Lower lobe of right lung (tissue), 2 donors: ENCODE data around the gene ARL16. TPM values are rescaled to one million over a fixed set of nuclear protein-coding genes. Genes with fewer than 3 reads are reported as not detected.
A peak's percentile ranks its signal among the peaks of the same experiment; 100 is the strongest.

ENCODE experiments used
- ATAC-seq, 2 donors: fragments of 200-7000 bp; cut with Tn5 transposase; one replicate each; pipeline ENCODE4 v1.9.1; 2020 to 2022; ENCODE audit warnings: mild to moderate bottlenecking in 2 of 2, moderate library complexity in 2 of 2
- DNase-seq: peaks from one replicate; pipeline ENCODE4 v3.0.0-alpha.2; 2020
- H3K27ac ChIP-seq: fragments of 200-600 bp; one replicate; pipeline ENCODE4 v1.8.0; 2022
- H3K27me3 ChIP-seq: fragments of 200-600 bp; one replicate; pipeline ENCODE4 v1.8.0; 2022; ENCODE audit warnings: low read depth
- H3K36me3 ChIP-seq: fragments of 200-600 bp; one replicate; pipeline ENCODE4 v1.8.0; 2022; ENCODE audit warnings: mild to moderate bottlenecking
- H3K4me1 ChIP-seq: fragments of 200-600 bp; one replicate; pipeline ENCODE4 v1.8.0; 2022
- H3K4me3 ChIP-seq: fragments of 200-600 bp; one replicate; pipeline ENCODE4 v1.8.0; 2022; ENCODE audit warnings: mild to moderate bottlenecking
- H3K9me3 ChIP-seq: fragments of 200-600 bp; one replicate; pipeline ENCODE4 v1.8.0; 2022
- CTCF ChIP-seq: fragments of 200-600 bp; IDR thresholded peaks from one replicate; pipeline ENCODE4 v1.8.0; 2022; ENCODE audit warnings: antibody characterized with exemption, mild to moderate bottlenecking
- intact Hi-C: fragments of 100-400 bp; cut with DNase I; formaldehyde crosslinking; loops from one replicate; pipeline ENCODE4 v1.11.0; 2022
- total RNA-seq: library from RNA; stranded (reverse); fragmentation: NEBNext Ultra II Directional; extraction: Animal tissue kit (Norgen Biotek cat#: 25700); gene quantifications from one replicate; pipeline ENCODE4 v1.2.1, GENCODE V29; 2021
- donor health status: DM: no; HTN: yes; CAD: no; lungs with severe emphysema.

ARL16 gene
- total RNA-seq, 1 donor from 2014 or later, result 19.0 TPM

- no peak overlapping the region for H3K4me3 ChIP-seq
- intact Hi-C loops, result no loop called here
- DNase-seq, result no peak
- TF ChIP-seq CTCF, result no peak
- no peak for ATAC-seq
- H3K27ac ChIP-seq, result no peak overlapping the region
- H3K4me1 ChIP-seq, result peaks cover 18% of the 10 kb centered on the region
- no peaks in the 10 kb centered on the region for H3K27me3 ChIP-seq
- H3K9me3 ChIP-seq, result no peaks in the 10 kb centered on the region
- H3K36me3 ChIP-seq, result no peaks in the 10 kb centered on the region
Measured at GRCh38 chr17:81717049-81717765, 33.6 kb upstream of the ARL16 start.

GRCh38 chr17:81716674-81716996, 33.0 kb upstream of the ARL16 start:
- ATAC-seq, result no peak

GRCh38 chr17:81715872-81716673, 32.5 kb upstream of the ARL16 start:
- DNase-seq (peak; percentile 37), ATAC-seq (no peak)
- no peaks in the 10 kb centered on the region for H3K9me3 ChIP-seq
- peaks cover 23% of the 10 kb centered on the region for H3K4me1 ChIP-seq
- intact Hi-C loops, result no loop called here
- no peak overlapping the region for H3K27ac ChIP-seq
- no peak overlapping the region for H3K4me3 ChIP-seq
- H3K27me3 ChIP-seq, result no peaks in the 10 kb centered on the region
- H3K36me3 ChIP-seq, result no peaks in the 10 kb centered on the region
- no peak for TF ChIP-seq CTCF

More at GRCh38 chr17:81716674-81716996, 33.0 kb upstream of the ARL16 start:
- Histone ChIP-seq H3K4me1 (peaks cover 18% of the 10 kb centered on the region), H3K36me3 (no peaks in the 10 kb centered on the region), H3K27ac (no peak overlapping the region), H3K27me3 (no peaks in the 10 kb centered on the region), H3K9me3 (no peaks in the 10 kb centered on the region), H3K4me3 (no peak overlapping the region)
- peak; percentile 37 for DNase-seq
- intact Hi-C loops, result no loop called here
- TF ChIP-seq CTCF, result no peak

- intact Hi-C loops, result no loop called here
- TF ChIP-seq CTCF, result no peak
- no peak for ATAC-seq
Measured at GRCh38 chr17:81715107-81715871, 31.7 kb upstream of the ARL16 start.

GRCh38 chr17:81714412-81715106, 31.0 kb upstream of the ARL16 start:
- no peak overlapping the region for H3K27ac ChIP-seq
- no peaks in the 10 kb centered on the region for H3K27me3 ChIP-seq
- no peak overlapping the region for H3K4me3 ChIP-seq
- H3K9me3 ChIP-seq, result no peaks in the 10 kb centered on the region
- DNase-seq, result no peak
- H3K4me1 ChIP-seq, result peaks cover 33% of the 10 kb centered on the region
- no peak for ATAC-seq
- intact Hi-C loops, result no loop called here
- no peaks in the 10 kb centered on the region for H3K36me3 ChIP-seq
- no peak for TF ChIP-seq CTCF

More at GRCh38 chr17:81715107-81715871, 31.7 kb upstream of the ARL16 start:
- peaks cover 31% of the 10 kb centered on the region for H3K4me1 ChIP-seq
- H3K9me3 ChIP-seq, result no peaks in the 10 kb centered on the region
- H3K36me3 ChIP-seq, result no peaks in the 10 kb centered on the region
- no peak for DNase-seq
- H3K4me3 ChIP-seq, result no peak overlapping the region
- H3K27me3 ChIP-seq, result no peaks in the 10 kb centered on the region
- no peak overlapping the region for H3K27ac ChIP-seq
